ENCODE data around the gene CACNA2D4. TPM values are rescaled to one million over a fixed set of nuclear protein-coding genes. Genes with fewer than 3 reads are reported as not detected.
"Not testable (repeated sequence)": the region's sequence is repeated elsewhere in the genome, so short reads cannot be mapped to it uniquely, and the experiment has no call there.

Gene CACNA2D4
- polyA plus RNA-seq, 10 donors = 1.3 to 4.4 (median 2.2) TPM

DNA sequence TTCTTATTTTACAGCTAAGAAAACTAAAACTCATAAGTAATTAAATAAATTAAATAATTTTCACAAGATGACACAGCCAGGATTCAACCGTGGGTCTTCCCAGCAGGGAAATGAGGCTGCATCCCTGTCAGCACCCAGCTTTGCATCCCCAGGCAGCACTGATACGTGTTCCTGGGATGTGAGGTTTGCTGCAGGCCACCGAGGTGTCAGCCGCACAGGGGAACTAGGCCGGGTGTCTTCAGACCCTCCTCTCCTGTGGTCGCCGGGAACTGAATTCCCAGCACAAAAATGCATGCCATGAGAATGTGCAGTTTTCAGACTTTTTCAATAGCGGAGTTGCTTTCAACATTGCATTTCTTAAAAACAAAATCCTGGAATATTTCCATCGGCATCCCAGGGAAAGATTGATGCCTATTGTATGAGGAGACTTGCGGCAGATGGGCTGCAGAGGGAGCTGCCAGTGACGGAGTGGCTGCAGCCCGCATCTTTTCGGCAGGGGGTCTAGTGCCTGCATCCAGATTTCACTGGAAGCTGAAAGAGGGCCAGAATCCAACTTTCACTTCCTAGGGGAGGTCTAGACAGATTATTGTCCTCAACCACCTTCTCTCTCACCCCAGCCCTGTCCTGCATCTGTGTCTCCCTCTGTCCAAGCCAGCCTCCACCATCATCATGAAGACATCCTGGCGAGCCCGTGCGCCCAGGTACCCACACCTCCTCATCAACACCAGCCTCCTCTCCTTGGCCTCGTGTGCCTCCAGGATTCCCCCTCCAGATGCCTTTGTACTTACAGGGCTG is 85.5 kb downstream of the CACNA2D4 start:
- no peak for DNase-seq

DNA sequence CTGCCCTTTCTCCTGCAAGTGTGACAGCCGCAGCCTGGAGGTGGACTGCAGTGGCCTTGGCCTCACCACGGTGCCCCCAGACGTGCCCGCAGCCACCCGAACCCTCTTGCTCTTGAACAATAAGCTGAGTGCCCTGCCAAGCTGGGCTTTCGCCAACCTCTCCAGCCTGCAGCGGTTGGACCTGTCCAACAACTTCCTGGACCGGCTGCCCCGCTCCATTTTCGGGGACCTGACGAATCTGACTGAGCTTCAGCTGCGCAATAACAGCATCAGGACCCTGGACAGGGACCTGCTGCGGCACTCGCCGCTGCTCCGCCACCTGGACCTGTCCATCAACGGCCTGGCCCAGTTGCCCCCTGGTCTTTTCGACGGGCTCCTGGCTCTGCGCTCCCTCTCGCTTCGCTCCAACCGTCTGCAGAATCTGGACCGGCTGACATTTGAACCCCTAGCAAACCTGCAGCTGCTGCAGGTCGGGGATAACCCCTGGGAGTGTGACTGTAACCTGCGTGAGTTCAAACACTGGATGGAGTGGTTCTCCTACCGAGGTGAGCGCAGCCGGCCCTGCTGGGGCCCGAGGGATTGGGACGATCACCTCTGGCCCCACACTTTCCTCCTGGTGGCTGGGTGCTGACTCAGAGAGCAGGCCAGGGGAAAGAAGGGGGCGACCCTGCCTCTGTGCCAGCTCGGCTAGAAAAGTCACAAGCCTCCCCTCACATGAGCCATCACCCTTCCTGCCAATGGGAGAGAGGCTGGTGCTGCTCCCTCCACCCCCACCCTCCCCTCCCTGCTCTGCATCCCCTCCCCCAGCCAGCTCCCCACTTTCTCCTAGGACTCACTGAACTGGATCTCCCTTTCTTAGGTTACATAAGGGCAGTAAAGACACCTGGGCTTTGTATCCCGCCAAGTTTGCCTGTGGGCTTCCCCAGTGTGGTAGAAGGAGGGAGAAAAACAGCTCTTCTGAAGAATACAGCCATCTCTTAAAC is 87.2 kb downstream of the CACNA2D4 start:
- peak; percentile 64 to 90 (median 85) for DNase-seq

DNA sequence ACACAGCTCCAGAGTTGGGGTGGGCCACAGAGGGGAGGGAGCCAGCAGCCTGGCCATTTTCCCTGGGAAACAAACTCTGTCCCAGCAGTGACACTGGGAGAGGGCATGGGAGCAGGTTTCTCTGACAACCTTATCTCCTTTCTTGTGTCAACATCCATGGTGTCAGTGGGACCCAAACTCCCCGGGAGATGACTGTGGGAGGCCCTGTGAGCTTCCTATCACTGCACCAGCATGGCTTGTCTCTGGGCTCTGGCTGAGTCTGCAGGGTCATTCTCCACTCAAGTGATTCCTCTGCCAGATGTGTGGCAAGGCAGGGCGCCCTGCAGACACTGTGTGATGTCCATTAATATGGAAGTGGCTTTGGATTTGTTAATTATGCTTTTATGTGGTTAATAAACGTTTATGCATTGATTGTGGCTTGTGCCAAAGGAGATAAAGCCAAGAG is 88.0 kb downstream of the CACNA2D4 start:
- DNase-seq = no peak

DNA sequence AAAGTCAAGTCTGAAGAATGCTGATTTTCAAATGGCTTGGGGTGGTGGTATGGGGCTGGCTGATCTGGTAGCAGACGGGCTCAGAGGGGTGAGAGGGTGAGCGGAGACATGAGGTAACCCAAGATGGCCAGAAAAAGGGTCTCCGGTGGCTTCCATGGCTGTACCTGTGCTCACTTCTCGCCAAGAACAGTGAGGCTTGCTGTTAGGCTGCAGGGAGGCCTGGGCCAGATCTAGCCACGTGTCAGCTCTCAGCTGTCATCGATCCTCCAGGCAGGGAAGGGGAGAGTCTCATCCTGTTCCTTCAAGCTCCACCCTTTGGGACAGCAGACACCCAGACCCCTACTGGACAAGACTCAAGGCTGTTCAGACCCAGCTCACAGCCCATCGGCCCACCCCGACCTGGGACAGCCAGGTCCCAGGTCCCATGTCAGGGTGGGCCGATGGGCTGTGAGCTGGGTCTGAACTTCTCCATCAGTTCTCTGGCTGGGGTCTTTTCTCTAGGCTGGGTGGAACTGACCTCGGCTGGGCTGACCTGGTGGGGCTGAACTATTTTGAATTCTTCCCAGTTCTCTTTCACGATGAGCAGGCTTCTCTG is 89.0 kb downstream of the CACNA2D4 start:
- DNase-seq = no peak

DNA sequence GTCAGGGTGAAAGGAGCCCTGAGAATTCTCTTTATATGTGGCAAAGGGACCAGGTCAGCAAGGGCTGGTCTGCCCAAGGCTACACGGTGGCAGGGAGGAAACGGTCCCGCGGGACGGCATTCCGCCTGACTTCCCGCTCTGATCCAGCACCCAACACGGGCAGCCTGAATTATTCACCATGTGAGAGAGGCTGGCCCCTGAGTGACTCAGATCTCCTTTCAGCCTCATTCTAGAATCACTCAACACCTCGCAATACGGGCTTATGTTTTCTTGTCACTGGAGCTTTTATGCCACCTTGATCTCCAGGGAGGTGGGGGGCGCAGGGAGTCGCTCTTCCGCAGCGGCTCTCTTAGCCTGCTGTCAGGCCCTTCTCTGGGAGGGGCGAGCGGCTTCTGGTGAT is 89.6 kb downstream of the CACNA2D4 start:
- no peak for DNase-seq

DNA sequence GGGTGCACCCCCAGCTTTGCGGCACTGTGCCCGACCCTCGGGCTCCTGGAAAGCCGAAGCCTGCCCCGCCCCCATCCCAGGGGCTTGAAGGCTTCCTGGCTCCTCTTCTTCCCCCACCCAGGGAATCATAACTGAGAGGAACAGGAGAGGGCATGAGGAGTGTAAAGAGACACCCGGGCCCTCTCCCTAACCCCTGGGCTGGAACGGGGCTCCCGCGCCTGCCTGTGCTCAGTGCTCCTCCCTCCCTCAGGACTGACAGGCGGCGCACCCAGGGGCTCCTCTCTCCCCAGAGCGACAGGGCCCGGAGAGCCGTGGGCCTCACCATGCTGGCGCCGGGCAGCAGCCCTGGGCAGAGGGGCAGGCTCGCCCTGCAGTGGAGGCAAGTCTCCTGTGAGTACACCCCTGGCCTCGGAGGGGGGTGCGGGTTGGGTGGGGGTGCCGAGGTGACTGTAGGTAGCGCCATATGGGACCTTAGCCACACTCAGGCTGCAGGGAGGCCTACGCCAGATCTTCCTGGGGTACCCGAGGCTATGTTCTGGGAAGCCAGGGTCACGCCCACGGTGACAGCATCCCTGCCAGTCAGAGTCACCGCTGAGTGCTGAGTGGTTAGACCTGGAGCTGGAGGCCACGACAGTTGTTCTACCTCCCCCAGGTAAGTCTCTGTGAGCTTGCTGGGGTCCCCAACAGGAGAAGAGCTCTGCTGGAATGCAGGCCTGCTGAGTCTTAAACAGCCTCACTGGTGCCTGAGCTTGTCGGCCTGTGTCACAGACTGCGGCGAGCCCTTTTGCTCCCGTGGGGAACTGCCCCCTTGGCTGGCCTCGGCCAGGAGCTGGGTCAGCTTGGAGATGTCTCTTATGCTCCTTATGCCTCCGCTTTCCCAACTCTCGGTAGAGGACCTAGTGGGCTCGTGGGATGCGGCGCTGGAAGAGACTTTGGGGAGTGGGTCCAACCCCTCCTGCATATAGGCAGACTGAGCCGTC is 90.3 kb downstream of the CACNA2D4 start:
- DNase-seq = no peak

DNA sequence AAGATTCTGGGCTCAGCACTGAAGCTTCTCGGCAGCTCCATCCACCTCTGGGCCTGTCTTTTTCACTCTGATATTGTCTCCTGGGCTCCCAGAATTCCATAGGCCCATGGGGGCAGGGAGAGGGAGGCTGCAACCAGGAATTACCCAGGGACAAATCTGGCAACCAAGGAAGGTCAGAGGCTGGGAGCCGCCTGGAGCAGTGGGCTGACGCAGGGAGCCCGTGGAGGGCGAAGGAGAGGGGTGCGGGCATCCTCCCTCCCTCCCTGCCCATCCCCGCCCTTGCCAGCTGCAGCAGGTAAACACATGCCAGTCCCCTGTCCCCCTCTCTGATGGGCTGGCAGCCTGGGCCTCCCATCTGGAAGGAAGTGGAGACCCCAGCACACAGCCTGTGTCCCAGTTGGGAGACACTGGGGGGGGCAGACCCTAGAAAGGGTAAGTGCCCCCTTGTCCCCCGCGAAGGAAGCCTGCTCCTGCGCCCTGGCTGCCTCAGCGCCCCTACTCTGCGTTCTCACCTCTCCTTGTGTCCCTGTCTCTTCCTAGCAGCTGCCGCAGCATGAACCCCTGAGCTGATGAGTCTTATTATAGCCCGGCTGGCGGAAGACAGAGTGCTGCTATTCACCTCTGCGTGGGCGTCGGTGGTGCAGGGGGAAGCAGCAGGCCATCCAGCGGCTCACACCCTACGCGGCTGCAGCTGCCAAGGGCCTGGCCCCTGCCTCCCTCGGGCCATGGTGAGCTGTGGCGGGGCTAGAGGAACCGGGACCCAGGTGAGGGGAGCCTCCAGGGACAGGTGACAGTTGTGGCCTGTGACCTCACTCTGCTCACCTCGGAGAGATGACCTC is 91.4 kb downstream of the CACNA2D4 start:
- no peak for DNase-seq

DNA sequence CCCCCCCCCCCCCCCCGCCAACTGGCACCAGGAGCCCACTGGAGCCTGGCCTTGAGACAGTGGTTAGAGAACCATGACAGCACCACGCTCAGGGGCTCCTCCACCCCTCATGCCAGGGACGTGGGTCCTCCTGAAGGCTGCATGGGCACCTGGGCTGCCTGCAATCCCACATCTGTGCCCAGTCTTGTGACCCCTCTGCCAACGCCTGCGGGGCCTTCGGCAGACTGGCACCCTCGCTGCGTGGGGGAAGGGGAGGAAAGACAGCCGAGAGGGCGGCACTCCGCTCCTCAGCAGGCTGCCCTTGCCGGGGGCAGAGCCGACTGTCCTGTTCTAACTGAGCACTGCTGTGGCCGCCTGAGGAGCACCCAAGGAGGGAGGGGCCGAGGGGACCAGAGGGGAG is 92.1 kb downstream of the CACNA2D4 start:
- DNase-seq = no peak

DNA sequence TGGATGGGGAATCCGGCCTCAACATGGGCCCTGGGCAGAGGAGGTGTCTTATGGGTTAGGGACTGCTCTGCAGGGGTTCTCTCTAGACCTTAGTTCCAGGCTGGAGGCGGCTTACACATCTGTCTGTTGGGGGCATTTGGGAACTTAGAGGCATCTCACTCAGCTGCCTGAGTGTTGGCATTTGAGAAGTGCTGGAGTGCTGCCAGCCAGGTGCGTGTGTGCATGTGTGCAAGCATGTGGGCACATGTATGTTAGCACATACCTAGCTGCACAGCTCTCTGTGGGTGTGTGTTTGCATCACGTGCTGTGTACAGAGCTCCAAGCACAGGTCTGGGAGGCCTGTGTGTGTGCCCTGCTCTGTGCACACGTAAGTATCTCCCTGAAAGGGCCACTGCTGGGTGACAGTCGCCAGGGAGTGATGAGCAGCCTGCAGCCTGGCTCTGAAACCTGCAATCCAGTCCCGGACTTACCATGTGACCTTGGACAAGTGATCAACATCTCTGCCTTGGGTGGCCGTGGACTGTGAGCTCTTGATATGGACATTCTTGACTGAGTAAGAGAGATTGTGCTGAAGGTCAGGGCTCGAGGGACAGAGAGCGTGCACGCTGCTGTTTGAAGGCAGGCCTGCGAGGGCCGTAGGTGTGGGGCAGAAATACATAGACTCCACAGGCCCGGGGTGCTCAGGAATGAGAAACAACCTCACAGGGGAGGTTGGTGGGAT is 92.9 kb downstream of the CACNA2D4 start:
- DNase-seq = no peak

DNA sequence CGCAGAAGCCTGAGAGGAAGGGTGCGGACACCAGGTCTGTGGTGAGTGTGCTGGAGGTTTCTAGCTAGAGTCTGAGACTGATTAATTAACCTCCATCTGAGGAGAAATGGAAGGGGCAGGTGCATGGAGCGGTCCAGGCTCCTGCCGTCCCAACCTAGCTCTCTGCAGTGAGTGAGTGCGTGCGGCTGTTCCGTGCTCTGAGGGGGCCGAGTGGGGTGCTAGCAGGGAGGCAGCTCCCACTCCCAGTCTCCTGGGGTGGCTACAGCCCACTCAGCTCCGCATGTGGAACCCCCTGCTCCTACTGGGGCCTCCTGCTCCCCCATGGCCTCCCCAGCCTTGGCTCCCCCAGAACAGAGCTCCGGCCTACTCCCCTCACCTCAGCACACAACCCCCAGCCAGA is 95.2 kb downstream of the CACNA2D4 start:
- DNase-seq = no peak

DNA sequence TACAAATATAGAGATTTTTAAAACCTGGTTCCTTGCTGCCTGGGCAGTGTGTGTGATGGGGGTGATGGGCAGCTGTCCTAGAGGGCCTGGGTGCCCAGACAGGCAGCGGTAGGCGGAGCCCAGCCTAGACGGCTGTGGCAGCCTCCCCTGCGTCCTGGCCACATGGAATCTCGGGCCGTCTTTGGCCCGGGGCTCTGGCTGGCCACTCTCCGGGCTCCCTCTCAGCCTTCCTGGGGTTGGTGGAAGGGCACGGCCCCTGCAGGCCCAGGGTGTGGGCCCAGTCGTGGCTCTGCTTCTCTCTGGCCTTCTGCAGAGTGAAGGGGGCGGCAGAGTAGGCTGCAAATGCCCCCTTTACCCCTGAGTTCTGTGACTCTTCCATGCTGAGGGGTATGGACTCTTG is 95.8 kb downstream of the CACNA2D4 start:
- DNase-seq = no peak

DNA sequence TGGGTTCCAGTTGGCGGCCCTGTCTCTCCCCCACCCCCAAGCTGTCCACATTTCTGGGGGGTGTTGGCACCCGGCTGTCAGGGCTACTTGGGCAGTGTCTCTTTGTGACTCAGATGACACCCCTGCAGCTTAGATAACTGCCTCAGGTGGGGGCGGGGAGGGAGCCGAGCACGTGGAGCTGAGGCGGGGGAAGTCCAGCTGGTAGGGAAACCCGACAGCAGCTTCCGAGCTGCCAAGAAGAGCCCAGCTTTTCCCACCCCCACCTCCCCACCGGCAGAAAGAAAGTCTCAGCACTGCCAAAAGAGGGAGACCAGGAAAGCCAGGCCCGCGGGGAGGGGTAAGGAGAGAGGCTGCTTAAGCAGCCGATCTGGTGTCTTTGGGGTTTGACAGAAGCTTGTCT is 96.6 kb downstream of the CACNA2D4 start:
- no peak for DNase-seq

DNA sequence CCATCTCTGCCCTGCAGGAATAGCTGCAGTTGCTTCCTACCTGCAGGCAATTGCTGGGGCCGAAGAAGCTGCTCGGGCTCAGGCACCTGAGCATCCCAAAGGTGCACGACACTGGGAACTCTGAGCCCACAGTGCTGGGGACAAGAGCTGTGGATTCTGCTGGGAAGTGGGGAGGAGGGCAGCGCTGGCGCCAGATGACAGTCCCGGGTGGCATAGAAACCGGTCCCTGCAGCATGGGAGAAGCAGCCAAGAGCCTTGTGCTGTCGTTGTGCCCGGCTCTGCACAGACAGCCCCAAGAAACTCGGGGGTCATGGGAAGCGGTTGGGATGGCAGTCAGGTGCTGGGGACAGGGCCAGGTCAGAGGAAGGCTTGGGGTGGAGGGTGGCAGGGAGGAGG is 97.6 kb downstream of the CACNA2D4 start:
- DNase-seq = no peak

DNA sequence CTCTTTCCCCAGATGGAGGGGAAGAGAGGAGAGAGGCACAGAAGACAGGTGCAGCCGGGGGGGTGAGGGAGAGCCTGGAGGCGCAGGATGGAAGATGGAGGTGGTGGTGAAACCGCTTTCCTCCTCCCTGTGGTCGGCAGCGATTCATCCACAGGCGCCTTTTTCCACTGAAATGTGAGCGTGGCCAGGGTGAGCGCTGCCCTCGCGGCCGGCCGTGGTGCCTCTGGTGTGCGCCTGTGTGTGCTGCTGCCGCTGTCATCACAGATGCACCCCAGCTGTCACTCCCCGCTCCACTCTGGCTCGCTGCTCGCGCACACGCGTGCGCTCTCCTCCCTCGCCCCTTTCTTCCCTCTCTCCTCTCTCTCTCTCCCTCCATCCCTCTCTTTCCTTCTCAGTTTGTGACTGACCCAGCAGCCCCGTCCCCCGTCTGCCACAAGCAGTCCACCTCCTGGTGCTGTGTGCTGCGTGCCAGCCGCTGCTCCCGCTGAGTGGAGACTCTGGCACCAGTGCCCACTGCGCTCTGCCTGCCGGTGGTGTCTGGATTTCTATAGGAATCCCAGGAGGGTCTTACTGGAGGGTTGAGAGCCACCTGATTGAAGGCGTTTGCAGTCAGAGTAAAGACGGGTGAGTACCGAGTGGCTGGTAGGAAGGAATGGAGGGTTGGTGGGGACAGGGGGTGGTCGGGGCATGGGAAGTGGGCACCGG is 98.1 kb downstream of the CACNA2D4 start, which contains the start of gene LRTM2:
TSS of gene LRTM2 (plus strand) at position 375 of the 705 bp plus-strand sequence. CDS start 7,584 bp downstream, outside the sequence.
- no peak for DNase-seq

DNA sequence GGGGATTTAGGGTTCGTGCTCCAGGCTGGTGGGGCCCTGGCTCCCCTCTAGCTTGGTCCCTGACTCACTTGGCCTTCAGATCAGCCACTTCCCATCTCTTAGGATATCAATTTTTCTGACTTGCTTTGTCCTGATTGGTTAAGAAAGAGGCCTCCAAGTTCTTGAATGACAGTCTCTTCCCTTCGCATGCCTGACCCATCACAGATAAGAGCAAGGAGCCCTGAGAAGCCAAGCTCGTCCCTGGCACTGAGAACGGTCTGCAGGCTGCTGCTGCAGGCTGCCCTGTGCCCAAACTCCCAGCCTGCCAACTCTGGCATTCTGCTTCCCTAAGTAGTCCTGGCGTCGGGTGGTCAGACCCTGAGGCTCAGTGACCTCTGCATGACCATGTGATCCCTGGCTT is 98.9 kb downstream of the CACNA2D4 start:
- DNase-seq = no peak

DNA sequence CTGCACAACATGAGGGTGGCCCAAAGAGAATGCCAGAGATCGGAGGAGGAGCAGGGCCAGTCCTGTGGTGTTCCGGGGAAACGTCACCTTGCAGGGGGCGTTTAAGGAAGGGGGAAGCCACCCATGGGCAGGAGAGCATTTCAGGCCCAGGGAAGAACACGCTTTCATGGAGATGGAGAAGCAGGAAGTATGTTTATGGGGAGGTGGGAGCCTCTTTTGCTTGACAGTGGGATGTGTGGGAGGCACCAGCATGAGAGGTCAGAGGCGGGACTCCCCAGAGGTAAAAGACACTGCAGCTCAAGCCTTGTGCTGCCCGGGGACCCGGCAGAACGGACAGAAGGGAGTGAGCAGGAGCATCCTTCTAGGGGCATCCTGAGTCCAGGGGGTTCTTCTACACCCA is 99.4 kb downstream of the CACNA2D4 start:
- no peak for DNase-seq

DNA sequence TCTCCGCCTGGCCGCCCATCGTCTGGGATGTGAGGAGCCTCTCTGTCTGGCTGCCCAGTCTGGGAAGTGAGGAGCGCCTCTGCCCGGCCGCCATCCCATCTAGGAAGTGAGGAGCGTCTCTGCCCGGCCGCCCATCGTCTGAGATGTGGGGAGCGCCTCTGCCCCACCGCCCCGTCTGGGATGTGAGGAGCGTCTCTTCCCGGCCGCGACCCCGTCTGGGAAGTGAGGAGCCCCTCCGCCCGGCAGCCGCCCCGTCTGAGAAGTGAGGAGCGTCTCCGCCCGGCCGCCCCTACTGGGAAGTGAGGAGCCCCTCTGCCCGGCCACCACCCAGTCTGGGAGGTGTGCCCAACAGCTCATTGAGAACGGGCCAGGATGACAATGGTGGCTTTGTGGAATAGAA is 100.5 kb downstream of the CACNA2D4 start:
- DNase-seq = not testable (repeated sequence)

DNA sequence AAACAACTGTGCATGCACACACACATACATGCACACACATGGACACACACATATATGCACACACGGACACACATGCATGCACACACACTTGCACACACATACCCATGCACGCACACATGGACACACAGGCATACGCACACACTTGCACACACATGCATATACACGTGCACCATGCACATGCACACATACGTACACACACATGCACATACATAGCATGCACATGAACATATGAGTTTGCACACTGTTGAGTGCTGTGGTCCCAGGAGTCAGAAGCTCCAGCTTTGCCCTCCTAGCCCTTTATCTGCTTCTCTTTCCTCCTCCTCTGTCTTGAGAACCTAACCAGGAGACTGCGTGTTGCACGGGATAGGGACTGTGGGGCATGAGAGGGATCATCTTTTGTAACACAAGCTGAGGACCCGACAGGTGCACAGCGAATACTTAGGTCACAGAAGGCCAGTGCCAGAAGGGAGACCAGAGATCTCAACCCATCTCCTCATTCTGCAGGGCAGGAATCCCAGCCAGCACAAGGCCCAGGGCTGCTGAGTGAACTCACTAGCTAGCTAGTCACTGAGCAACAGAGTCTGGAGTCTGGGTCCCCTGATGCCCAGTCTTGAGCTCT is 101.6 kb downstream of the CACNA2D4 start:
- DNase-seq = no peak

All from muscle of back (tissue), 11 donors.